NCI-H460 (cell line): ENCODE measurements around the gene ETV5. TPM values are rescaled to one million over a fixed set of nuclear protein-coding genes. Genes with fewer than 3 reads are reported as not detected.
A peak's percentile ranks its signal among the peaks of the same experiment; 100 is the strongest.

ENCODE experiments used
- DNase-seq: peaks from one replicate; pipeline ENCODE4 v3.0.0-alpha.2; 2016; ENCODE audit warnings: low read depth; ENCODE audit errors: extremely low read depth
- polyA plus RNA-seq: library from polyadenylated mRNA; depleted of rRNA; stranded (reverse); fragments of >200 nt; gene quantifications from 2 replicates; pipeline ENCODE4 v1.2.3, GENCODE V29; 2014; cell fraction: nucleus; rRNA removed
- total RNA-seq: library from RNA; depleted of rRNA; stranded (reverse); fragments of >200 nt; shearing (Covaris generic); gene quantifications from 2 replicates; pipeline ENCODE4 v1.2.3, GENCODE V29; 2014; rRNA removed

Gene ETV5
- 51.4 and 52.3 TPM in 2 replicates for total RNA-seq
- polyA plus RNA-seq: 17.5 and 21.9 TPM in 2 replicates

GRCh38 chr3:186108941-186109865 lies at the start of gene ETV5:
TSS of gene ETV5 (minus strand) at chr3:186109089. CDS start at chr3:186105868, 3,221 bp downstream.
- DNase-seq: peak; percentile 98

GRCh38 chr3:186154641-186155040 lies 45.8 kb upstream of the ETV5 start:
- DNase-seq: no peak

- no peak for DNase-seq
These were observed 44.0 kb upstream of the ETV5 start for GRCh38 chr3:186152889-186153292.

GRCh38 chr3:186152361-186152798 lies 43.5 kb upstream of the ETV5 start:
- DNase-seq: no peak

- no peak for DNase-seq
These were observed 42.4 kb upstream of the ETV5 start for GRCh38 chr3:186151077-186151971.

GRCh38 chr3:186150041-186150830 lies 41.3 kb upstream of the ETV5 start:
- DNase-seq: no peak

GRCh38 chr3:186149319-186149960 lies 40.6 kb upstream of the ETV5 start:
- no peak for DNase-seq

GRCh38 chr3:186144257-186144656 lies 35.4 kb upstream of the ETV5 start:
- DNase-seq: no peak

- no peak for DNase-seq
These were observed 34.4 kb upstream of the ETV5 start for GRCh38 chr3:186143250-186143649.

- DNase-seq: no peak
These were observed 33.6 kb upstream of the ETV5 start for GRCh38 chr3:186142393-186142932.

- DNase-seq: no peak
These were observed 32.9 kb upstream of the ETV5 start for GRCh38 chr3:186141790-186142189.

GRCh38 chr3:186138272-186138981 lies 29.5 kb upstream of the ETV5 start:
- no peak for DNase-seq

- DNase-seq: no peak
These were observed 28.3 kb upstream of the ETV5 start for GRCh38 chr3:186137051-186137685.

GRCh38 chr3:186133980-186134379 lies 25.1 kb upstream of the ETV5 start:
- no peak for DNase-seq

- DNase-seq: no peak
These were observed 23.6 kb upstream of the ETV5 start for GRCh38 chr3:186132487-186132886.

GRCh38 chr3:186129206-186129605 lies 20.3 kb upstream of the ETV5 start:
- DNase-seq: no peak

- no peak for DNase-seq
These were observed 19.3 kb upstream of the ETV5 start for GRCh38 chr3:186128158-186128557.

GRCh38 chr3:186127463-186127862 lies 18.6 kb upstream of the ETV5 start:
- no peak for DNase-seq
